Hematopoietic multipotent progenitor cell treated with erythropoietin and hydrocortisone succinate and interleukin-3 and kit ligand, for 8 days (in vitro differentiated cells): Measurements from ENCODE around the gene SELENOF.
"Not testable (repeated sequence)": the region's sequence is repeated elsewhere in the genome, so short reads cannot be mapped to it uniquely, and the experiment has no call there.

Experiments used
- DNase-seq: peaks from one replicate; pipeline ENCODE4 v3.0.0-alpha.2; 2015

Gene SELENOF

DNA sequence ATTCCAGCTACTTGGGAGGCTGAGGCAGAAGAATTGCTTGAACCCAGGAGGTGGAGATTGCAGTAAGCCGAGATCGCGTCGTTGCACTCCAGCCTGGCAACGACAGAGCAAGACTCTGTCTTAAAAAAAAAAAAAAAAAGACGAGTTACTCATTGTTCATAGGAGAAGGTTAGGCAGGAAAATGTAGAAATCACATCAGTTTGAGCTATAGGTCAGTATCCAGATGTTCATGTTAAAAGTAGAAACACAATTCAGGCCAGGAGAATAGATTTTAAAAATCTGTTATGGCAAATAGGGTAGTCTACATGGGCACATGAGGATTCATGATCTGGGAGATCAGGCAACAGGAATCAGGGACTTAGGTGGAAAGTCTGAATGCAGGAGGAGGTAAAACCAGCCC is 57.7 kb downstream of the SELENOF start:
- no peak for DNase-seq

DNA sequence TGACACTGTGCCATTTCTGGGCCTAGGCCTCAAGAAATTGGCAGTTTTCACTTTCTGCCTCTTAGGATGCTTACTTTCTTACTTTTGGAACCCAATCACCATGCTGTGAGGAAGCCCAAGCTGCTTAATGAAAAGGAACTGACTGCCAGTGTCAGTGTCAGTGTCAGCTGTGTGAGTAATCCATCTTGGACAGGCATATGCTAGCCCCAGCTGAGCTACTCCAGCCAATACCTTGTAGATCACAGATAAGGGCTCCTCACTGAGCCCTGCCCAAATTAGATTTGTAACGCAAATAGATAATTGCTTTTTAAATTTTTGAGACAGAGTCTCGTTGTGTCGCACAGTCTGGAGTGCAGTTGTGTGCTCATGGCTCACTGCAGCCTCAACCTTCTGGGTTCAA is 59.6 kb downstream of the SELENOF start:
- no peak for DNase-seq

DNA sequence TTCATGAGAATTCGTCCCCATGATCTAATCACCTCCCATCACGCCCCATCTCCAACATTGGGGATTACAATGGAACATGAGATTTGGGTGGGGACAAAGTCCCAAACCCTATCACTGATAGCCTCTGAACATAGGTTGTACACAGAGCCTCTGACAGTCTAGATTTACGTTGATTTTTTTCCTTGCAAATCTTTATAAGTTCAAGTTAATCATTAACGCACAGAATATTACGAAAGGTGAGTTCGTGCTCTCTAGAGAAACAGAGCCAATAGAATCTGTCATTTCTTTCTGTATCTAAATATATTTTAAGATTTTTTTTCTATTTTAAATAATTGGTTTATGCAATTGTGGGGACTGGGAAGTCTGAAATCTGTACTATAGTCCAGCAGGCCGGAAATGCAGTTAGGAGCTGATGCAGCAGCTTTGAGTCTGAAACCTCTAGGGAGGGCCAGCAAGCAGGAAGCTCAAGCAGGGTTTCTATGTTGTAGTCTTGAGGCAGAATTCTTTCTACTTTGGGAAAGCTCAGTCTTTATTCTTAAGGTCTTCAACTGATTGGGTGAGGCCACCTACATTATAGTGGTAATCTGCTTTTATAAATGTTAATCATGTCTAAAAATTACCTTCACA is 61.0 kb downstream of the SELENOF start:
- DNase-seq, result no peak

DNA sequence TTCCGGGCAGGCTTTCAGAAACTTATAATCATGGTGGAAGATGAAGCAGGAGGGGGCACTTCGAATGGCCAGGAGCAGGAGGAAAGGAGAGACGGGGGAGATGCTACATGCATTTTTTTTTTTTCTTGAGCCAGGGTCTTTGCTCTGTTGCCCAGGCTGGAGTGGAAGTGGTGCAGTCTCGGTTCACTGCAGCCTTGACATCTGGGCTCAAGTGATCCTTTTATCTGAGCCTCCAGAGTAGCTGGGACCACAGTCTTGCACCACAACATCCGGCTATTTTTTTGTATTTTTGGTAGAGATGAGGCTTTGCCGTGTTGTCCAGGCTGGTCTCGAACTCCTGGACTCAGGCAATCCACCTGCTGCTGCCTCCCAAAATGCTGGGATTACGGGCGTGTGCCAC is 61.6 kb downstream of the SELENOF start:
- DNase-seq, result no peak

DNA sequence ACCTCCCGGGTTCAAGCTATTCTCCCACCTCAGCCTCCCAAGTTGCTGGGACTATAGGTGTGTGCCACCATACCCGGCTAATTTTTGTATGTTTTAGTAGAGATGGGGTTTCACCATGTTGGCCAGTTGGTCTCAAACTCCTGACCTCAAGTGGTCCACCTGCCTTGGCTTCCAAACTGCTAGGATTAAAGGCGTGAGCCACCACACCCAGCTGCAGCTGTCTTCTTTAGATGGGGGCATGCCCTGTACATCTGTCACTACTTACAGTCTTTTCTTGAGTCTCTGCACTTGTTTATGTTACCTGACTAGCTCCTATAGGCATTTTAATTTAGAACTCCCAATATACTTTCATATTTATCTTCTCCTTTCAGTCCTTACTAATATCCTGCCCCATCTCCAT is 64.2 kb downstream of the SELENOF start:
- DNase-seq, result no peak

DNA sequence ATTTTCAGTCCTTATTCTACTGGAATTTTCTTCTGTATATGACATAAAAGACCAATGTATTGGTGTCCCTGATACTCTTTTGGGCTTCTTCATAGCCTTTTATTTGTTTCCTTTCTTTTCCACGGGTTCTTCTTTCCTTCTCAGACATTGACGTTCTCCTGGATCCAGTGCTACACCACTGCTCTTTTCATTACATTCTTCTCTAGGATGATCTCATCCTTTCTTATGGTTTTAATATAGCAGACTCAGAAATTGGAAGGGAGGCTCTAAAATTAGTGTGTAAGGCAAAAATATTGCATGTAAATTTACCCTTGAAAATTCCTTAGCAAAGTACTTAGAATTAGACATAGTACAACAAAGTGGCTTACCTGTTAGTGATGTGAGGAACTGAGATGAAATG is 65.3 kb downstream of the SELENOF start:
- no peak for DNase-seq

DNA sequence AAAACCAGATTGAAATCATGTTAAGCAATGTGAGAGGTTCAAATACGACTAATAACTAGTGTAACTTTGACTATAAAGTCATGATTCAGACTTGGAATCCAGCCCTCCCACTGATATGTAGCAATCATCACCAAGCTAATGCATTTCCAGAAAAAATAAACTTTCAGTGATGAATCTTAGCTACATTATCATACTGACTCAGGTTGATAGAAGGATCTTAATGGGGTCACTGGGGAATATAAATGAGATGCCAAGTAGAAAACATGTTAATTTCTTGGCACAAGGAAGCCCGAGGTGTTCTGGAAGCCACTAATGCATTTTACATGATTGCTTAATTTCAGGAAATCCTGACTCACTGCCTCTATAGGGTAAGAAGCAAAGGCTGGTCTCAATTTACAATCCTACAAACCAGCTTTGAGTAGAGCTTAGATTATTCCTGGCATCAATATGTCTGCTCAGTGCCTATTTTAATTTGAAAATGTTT is 67.7 kb downstream of the SELENOF start:
- no peak for DNase-seq

DNA sequence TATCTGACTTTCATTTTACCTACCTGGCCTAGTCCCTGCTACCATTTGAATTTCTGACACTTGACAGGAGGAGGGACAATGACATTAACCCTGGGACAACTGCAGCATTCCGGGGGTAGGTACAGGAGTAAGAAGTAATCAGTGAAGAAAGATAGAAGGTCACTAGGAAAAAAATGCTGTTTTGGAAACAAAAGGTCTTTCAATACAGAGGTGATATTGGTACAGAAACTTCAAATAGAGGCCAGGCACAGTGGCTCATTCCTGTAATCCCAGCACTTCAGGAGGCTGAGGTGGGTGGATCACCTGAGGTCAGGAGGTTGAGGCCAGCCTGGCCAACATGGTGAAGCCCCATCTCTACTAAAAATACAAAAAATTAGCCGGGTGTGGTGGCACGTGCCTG is 68.4 kb downstream of the SELENOF start:
- no peak for DNase-seq

DNA sequence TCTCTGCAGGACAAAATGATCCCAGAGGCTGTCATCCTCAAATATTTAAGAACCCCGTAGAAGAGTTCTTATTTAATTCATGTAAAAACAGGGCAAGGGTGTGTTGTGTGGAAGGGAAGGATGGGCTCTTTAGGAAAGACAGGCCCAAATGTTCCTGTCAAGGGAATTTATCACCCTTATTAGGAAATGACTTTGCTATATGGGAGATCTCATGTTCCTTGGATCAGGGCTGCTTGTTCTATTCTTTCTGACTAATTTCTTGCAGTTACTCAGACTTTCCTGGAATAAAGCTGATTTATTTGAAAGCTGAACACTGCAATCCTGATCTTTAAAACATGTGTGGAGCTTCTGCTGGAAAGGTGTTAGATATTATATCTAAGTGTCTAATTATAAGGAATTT is 72.8 kb downstream of the SELENOF start:
- DNase-seq, result no peak

DNA sequence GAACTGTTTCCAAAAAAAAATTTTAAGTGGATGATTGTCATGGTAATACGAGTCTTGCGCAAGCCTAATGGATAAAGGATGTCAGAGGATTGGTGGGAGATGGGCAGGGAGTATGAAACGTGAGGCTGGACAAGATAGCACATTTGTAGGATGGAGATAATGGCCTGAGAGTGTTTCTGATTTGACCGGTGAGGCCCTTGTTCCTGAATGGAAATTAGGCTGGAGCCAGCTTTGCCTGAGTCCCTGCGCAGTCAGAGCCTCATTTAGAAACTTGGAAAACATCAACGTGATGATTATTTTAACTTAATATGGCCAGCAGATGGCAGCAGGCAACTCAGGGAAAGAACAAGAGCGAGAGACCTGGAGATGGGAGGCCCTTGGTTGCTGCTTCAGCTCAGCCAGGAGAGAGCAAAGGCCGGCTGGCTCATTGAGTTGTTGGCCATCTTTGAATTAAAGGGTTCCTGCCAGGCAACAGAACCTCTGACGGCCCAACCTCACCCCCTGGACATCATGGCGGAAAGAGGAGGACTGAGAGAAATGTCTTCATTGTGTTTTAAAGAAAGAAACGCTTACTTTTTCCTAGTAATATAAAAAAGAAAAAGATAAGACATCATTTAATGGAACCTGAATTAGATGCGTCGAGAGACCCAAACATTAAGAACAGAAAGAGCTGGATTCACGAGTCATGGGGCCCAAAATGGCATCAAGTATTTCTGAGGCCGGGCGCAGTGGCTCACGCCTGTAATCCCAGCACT is 80.3 kb downstream of the SELENOF start:
- DNase-seq, result peak; percentile 90

DNA sequence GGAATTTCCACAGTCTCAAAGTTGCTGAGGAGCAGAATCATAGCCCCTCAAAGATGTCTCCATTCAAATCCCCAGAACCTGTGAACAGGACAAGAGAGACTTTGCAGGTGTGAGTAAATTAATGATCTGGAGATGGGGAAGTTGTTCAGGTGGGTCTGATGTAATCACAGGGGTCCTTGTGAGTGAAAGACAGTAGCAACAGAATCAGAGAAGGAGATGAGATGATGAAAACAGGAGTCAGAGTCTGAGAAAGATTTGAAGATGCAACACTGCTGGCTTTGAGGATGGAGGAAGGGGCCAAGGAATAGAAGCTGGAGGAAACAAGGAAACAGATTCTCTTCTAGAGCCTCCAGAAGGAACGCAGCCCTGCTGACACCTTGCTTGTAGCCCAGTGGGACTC is 81.5 kb downstream of the SELENOF start:
- DNase-seq, result no peak

DNA sequence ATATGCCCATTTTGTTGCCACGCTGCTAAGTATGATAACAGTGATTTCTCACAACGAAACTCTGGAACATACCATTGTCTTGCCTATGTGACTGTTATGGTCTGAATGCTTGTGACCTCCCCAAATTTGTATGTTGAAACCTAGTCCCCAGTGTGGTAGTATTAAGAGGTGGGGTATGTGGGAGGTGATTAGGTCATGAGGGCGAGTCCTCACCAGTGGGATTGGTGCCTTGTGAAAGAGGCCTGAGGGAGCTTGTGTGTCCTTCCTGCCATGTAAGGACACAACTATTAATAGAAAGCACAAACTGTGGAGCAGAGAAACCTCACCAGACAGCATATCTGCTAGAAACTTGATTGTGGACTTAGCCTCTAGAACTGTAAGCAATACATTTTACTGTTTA is 84.6 kb downstream of the SELENOF start:
- DNase-seq, result no peak

DNA sequence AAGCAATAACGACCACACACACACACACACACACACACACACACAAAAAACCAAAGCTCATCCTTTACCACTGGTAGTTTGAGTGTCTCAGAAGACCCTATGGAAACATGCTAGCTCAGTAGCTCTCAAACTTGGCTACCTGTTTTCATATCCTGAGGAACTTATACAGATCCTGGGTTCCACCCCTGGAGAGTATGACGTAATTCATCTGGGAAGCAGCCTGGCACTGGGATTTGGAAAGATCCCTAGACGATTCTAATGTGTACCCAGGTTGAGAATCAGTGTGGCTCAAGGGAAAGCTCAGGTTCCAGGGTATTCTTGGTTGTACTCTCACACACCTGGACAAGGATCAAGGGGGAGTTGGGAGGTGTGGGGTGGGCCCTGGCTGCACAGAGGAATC is 85.9 kb downstream of the SELENOF start:
- no peak for DNase-seq

DNA sequence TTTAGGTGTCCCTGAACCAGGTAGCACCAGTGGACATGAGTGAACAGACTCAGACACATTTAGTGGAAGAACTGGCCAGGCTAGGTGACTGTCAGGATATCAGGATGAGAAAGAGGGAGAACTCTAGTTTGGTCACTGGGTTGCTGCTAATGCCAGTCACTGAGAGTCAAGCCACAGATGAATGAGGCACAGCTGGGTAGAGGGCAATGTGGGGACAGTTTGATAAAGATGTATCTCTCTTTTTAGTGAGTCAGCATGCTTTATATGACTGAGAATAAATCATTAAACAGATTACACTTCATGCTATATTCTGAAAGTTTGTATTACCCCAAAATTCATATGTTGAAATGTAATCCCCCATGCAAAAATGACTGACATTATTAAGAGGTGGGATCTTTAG is 87.1 kb downstream of the SELENOF start:
- DNase-seq, result peak; percentile 44

DNA sequence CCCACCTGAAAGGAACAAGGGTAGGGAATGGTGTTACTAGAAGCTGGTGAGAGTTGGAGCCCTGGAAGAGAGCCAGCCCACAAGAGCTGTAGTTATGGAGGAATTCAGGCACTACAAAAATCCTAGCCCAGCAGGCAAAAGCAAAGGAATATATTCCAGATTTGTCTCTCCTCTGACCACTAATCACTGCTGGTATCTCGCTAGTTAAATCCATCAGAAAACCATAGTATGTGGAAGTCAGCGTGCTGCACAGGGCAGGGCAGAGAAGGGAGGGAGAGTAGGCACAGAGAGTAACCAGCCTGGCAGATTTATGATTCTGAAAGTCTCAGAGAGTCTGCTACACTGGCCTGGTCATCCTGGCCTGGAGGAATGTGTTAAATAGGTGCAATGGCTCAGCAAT is 88.6 kb downstream of the SELENOF start:
- DNase-seq, result no peak

DNA sequence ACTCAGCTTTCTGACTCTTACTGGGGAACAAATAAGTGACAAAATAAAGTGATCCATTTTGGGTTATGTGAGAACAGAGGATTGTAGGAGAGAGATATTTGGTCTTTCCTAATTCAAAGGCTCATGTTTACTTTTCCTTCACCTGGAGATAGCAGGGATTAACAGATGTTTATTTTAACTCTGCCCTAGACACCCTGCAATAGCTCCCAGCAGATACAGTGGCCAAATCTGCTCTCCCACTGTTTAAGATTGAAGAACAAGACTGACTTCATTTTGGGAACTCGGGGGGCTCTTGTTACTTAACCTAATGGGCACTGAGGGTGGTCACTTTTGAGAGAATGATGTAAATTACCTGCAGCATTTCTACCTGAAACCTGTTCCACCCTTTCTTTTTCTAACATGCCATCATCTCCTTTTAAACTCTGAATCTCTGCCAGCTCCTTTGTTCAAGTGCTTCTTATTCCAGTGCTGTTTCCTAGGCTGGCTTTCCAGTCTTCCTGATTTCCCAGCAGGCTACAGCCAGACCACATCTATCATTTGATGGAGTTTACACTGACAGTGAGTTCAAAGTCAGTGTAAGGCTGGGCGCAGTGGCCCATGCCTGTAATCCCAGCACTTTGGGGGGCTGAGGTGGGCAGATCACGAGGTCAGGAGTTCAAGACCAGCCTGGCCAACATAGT is 90.0 kb downstream of the SELENOF start:
- DNase-seq, result no peak

DNA sequence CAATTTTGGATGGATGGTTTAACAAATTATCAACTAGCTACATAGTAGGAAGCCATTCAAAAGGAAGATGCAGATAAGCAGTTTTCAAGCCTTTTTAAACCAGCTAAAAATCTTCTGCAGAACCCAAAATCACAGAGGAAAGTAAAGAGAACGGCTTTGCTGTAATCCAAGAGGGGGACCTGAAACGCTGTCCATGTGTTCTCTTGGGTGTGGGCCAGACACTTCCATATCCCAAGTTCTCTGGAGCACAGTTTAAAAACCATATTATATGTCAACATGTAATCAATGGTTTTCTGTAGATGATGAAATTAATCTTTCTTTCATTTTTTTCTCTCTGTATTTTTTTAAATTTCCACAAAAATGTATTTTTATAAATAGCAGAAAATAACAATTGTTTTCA is 90.5 kb downstream of the SELENOF start:
- DNase-seq, result no peak

DNA sequence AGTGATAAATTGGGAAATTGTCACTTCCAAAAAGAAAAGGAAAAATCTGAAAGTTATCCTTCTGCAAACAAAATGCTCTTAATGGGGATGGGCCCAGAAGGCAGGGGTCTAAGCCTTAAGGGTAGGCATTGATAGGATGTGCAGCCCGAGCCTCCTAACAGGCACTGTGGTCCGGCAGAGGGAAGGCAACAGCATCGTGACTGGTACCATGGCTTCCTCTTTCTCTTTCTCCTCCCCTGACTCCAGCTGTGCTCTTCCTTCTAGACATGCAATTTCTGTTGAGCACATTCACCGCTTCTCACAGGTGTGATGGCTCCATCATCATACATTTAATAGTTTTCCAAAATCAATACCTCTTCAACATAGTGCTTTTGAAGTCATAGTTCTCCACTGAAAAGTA is 91.5 kb downstream of the SELENOF start:
- DNase-seq, result no peak

DNA sequence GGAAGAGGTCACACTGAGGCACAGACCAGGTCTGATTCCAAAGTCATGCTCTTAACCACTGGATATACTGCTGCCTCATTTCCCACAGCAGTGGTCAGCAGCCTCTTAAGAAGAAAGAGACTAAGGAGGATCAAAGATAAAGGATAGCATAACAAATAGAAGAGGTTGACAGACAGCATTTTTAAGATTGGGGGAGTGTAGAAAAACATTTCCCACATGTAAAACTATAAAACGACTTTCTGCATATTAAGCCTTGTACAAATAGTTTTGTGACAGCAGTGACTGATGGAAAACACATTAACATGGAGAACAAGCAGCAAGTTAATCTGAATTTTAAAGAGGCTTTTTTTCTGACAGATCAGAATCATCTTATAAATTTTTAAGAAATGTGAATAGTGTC is 92.0 kb downstream of the SELENOF start:
- DNase-seq, result no peak

DNA sequence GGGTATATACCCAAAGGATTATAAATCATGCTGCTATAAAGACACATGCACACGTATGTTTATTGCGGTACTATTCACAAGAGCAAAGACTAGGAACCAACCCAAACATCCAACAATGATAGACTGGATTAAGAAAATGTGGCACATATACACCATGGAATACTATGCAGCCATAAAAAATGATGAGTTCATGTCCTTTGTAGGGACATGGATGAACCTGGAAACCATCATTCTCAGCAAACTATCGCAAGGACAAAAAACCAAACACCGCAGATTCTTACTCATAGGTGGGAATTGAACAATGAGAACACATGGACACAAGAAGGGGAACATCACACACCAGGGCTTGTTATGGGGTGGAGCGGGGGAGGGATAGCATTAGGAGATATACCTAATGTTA is 94.0 kb downstream of the SELENOF start:
- DNase-seq, result not testable (repeated sequence)

DNA sequence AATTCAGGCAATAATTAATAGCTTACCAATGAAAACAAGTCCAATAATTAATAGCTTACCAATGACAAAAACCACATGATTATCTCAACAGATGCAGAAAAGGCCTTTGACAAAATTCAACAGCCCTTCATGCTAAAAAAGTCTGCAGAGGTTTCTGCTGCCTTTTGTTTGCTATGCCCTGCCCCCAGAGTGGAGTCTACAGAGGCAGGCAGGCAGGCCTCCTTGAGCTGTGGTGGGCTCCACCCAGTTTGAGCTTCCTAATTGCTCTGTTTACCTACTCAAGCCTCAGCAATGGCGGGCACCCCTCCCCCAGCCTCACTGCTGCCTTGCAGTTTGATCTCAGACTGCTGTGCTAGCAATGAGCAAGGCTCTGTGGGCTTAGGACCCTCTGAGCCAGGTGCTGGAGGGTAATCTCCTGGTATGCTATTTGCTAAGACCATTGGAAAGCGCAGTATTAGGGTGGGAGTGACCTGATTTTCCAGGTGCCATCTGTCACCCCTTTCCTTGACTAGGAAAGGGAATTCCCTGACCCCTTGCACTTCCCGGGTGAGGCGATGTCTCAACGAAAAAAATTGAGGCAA is 96.6 kb downstream of the SELENOF start:
- DNase-seq, result not testable (repeated sequence)

DNA sequence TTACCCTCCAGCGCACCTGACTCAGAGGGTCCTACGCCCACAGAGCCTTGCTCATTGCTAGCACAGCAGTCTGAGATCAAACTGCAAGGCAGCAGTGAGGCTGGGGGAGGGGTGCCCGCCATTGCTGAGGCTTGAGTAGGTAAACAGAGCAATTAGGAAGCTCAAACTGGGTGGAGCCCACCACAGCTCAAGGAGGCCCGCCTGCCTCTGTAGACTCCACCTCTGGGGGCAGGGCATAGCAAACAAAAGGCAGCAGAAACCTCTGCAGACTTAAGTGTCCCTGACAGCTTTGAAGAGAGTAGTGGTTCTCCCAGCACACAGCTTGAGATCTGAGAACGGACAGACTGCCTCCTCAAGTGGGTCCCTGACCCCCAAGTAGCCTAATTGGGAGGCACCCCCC is 99.8 kb downstream of the SELENOF start:
- not testable (repeated sequence) for DNase-seq
